Breast epithelium (tissue), 3 donors: ENCODE measurements around the gene RALGDS.

Experiments used
- CTCF ChIP-seq, 3 donors: fragments of 450-650 bp; IDR thresholded peaks; one replicate each; pipeline ENCODE4 v1.5.1; 2016 to 2017; ENCODE audit warnings: antibody characterized with exemption in 3 of 3, mild to moderate bottlenecking in 3 of 3, moderate library complexity in 3 of 3
- POLR2A ChIP-seq: fragments of 450-650 bp; IDR thresholded peaks from one replicate; pipeline ENCODE4 v1.6.1; 2016; ENCODE audit warnings: antibody characterized with exemption, mild to moderate bottlenecking, moderate library complexity
- POLR2AphosphoS5 ChIP-seq, 3 donors: sonication (generic); formaldehyde crosslinking; IDR thresholded peaks; one replicate each; pipeline ENCODE4 v1.6.1; 2017; ENCODE audit warnings: antibody characterized with exemption in 3 of 3

GRCh38 chr9:133086894-133087293 lies 34.1 kb downstream of the RALGDS start:
- TF ChIP-seq CTCF (IDR thresholded peaks at IDR 0.05) (no peak), POLR2A (no peak), POLR2AphosphoS5 (IDR thresholded peaks at IDR 0.05) (no peak)
